RCC 7860 (cell line): ENCODE results near the gene CLDN24.
A peak's percentile ranks its signal among the peaks of the same experiment; 100 is the strongest.

Experiments used
- DNase-seq: peaks from one replicate; pipeline ENCODE4 v3.0.0-alpha.2; 2015; ENCODE audit warnings: low spot score
- FAIRE-seq: peaks from 2 replicates; lab custom pipeline; 2012; peaks lifted over from hg19 to GRCh38; lab: Jason Lieb, UNC

CLDN24 gene

DNA sequence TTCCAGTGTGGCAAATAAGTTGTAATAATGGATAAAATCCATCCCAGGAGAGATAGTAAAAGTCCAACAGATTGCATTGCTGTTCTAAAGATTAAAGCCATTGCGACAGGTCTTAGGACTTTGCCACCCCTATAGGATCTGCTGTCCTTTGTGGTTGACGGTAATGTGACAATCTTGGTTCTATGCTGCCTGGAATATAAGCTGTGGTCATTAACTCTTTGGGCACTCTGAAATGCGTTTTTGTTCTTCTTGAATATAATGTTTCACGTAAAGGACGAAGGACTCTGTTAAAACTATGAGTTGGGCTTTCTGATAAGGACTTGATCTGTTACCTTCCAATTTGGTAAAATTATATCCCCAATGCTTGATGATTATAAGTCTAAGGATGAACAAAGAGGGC lies at the start of gene CLDN24:
Gene CLDN24, minus strand, starts transcription at position 101 of the 400 bp plus-strand sequence. Its CDS starts 0 bp downstream, at position 101.
- FAIRE-seq (no peak), DNase-seq (no peak)

DNA sequence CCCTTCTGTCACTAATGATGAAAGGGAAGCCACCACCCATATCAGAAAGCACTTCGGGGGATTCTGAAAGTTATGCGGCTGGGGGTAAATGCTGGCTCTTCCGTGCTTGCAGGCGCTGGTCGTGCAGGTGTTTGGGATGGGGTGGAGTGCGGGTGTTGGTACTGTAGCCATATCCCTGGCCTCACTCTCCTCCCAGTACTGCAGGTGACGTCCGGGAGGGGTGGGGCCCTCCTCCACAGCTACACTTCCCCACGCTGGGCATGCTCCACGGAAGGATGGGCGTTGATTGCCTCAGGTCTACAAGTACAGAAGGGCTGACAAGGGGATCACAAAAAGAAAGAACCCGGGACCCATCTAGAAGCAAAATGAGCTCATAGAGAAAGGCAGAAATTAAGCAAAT lies 48.6 kb upstream of the CLDN24 start:
- DNase-seq (no peak), FAIRE-seq (no peak)

DNA sequence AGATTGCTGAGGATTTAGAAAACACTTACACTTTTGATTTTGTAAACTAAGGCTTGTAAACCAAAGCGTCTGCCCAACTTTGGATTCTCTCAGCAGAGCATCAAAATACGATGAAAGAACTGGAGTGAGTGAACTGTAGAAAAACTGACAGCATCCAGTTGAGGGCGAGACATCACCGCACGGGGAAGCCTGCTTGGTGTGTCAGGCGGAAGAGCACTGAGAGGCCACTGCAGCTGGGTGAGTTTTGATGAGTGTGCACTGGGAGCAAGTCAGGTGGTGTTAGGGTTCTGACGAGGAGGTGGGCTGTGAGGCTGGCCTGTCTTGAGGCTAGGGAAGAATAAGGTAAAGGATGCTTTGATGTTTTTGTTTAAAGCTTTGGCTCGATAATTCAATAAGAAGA lies 46.8 kb upstream of the CLDN24 start:
- FAIRE-seq = no peak

DNA sequence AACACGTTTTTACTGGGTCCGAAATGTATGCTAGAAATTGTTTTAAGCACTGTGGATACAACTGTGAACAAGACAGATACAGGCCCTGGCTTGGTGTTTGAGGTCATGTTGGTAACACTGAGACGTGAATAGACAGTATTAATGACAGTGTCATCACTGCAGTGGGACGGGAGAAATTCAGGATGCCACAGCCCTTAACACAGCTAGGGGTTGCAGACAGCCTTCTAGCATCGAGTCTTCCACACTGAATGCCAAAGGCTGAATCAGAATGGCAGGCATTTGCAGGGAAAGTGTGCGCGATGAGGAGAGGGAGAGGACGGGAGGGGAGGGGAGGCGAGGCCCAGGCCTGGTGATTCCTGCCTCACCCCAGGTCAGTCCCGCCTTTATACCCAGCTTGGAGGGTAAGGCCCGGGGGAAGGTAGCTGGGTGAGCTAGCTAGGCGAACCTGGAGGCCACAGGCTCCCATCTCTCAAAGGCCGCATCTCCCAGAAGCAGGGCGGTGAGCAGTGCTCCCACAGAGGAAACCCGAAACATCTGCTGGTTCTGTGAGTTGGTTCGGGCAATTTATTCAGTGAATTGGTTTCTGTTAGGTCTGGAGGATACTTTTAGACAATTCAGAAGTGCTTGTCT lies 44.1 kb upstream of the CLDN24 start:
- no peak for FAIRE-seq
- no peak for DNase-seq

More for the DNA sequence above, 46.8 kb upstream of the CLDN24 start:
- DNase-seq = no peak

DNA sequence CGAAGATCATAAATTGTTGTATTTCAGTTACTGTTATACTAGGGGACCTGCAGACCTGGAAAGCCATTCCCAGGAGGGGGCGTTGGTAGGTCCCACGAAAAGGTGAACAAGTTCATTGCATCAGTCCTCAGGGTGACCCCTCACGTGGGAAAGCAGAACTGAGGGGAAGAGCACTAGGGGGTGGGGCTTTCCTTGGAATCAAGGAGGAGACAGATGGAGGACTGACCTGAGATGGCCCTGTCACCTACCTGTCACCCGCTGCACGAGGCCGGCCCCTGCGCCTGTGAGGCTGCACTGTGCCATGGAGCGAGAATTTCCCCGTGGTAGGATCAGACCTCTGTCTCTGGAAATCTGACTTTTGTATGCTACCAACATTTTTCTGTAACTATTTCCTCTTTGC lies 41.8 kb upstream of the CLDN24 start:
- FAIRE-seq (no peak), DNase-seq (no peak)

DNA sequence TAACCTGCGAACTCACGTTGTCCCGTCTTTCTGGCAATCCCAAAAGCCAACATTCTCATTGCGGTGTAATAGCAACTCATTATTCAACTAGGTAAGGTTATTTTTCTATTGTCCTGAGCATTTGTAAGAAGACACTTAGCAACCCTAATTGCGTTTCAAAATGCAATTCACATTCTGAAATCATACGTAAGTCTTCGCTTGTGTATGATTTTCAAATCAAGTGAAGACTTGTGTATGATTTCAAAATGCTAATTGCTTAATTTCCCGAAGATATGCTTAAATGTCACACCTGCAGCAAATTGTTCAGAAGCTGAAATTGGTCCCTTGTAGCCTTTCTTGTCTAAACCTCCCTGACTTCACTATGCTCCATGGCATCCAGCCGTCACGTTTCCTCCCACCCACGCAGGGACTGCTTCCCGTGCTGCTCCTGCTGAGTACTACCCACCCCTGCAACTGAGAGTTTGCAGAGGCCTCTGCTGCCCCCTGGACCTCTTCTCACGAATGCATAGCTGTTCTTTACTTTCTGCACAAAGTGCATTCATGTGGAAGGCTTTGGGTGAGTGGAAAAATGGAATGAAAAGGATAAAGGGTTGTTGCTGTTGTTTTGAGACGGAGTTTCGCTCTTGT lies 40.8 kb upstream of the CLDN24 start:
- FAIRE-seq = no peak
- DNase-seq = no peak

DNA sequence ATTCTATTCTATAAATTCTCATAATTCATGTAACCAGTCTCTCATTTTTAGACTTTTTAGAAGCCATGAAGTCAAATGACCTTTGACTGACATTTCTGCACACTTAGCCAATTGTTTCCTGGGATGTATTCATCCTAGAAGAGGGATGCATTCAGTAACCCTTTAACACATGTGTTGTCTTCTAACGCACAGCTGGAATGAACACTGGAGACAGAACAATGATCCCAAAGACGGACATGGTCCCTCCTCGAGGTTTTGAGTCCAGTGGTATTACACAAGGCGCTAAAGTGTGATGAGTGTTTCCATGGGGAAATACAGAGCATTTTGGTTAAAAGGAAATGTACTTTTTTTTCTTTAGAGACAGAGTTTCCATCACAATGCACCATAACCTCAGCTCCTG lies 39.8 kb upstream of the CLDN24 start:
- DNase-seq = no peak
- no peak for FAIRE-seq

DNA sequence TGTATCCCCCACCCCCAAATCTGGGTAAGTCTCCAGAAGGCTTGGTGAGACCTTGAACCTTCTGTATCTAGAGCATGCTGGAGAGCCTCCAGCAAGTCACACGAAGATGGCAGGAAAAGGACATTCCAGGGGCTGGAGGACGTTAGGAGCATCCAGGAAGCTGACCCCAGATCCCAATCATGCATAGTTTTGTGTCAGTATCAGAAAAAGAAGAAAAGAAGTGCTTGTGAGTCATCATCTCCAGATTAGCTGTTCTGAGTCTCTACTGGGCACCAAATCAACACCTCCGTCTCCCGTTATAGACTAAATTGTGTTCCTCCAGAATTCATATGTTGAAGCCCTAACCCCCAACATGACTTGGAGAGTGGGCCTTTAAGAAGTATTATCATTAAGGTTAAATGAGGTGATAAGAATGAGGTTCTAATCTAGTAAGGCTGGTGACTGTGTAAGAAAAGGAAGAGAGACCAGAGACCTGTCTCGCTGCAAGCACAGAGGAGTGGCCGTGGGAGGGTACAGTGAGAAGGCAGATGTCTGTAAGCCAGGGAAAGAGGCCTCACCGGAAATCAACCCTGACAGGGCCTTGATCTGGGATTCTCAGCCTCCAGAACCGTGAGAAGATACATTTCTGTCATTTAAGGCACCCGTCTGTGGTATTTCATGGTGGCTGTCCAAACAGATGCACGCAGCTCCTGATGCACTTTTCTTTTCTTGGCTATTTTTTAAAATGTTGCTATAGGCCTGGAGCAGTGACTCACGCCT lies 38.1 kb upstream of the CLDN24 start:
- FAIRE-seq = no peak
- DNase-seq = peak; percentile 3

DNA sequence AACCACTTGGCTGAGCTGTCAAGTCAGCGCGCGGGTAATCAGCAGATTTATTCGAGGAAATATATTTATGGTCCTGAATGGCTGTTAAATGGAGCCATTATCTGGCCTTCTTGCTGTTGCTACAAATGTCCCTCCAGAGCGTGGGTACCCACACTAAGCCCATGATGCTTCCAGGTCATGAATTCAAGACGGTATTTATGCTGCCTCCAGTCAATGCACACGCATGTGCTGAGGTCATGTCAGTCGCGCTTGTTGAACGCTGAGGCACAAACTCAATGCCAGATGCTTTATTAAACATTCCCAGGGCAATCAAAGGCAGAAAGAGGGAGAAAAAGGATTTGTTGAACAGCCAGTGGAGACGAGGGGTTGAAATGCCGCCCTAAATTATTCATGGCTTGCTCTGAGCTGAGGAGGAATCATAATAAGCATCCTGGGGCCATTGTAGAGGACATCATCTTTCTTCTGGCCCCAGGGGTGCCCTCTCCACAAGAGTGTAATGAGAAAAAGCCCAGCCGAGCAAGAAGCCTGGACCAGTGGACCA lies 36.1 kb upstream of the CLDN24 start:
- DNase-seq = no peak
- FAIRE-seq = no peak

DNA sequence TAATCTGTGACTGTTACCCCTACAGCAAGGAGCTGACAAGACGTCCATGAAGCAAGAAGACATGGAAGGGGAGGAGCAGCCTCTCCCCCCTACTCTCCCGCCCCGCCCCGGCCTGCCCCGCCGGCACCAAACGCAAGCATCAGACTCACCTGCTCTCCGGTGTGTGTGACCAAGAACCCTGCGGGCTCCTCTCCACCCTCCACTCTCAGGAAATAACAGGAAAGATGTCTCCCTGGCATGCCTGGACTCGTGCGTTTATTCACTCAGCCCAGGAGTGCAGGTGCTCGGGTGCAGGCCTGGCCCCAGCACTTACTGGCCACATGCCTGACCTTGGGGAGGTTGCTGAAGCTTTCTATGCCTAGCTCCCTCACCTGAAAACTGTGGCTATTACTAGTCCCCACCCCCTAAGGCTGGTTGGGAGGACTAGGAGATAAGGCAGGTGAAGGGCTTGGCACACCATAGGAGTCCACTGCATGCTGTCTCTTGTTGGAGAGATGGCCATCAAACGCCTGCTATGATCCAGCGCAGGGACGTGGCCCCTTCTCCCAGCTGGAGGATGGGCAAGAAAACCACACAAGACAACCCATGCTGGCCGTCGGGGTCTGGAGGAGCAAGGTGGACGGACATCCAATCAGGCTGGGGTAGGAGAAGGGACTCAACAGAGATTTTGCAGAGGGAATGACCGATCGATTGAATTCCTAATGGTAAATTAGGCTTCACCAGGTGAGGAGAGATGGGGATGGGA lies 34.9 kb upstream of the CLDN24 start:
- DNase-seq = no peak
- FAIRE-seq = no peak

DNA sequence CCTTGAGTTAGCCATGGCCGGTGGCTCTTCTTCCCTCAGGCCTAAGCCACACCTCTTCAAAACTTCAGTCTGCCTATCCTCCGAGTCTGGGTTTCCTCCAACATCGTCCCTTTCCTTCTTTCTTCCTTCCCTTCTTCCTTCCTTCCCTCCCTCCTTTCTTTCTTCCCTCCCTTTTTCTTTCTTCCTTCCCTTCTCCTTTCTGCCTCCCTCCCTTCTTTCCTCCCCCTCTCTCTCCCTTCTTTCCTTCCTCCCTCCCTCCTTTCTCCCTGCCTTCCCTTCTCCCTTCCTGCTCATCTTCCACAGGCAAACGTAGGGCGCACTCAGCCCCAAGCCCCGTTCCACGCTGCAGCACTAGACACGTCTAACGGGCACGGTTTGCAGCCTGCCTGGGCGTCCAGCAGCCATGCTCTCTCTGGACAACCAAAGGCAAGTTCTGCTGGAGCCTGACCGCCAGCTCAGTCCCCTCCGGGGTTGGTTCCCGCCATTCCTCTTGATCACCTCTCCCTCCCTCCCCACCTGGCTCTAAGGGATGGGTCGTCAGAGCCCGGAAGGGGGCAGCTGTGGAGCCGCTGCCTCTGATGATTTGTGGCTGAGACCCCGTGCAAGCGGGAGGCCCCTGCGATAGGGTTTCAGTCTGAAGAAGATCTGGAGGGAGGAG lies 34.1 kb upstream of the CLDN24 start:
- no peak for FAIRE-seq
- DNase-seq = no peak

DNA sequence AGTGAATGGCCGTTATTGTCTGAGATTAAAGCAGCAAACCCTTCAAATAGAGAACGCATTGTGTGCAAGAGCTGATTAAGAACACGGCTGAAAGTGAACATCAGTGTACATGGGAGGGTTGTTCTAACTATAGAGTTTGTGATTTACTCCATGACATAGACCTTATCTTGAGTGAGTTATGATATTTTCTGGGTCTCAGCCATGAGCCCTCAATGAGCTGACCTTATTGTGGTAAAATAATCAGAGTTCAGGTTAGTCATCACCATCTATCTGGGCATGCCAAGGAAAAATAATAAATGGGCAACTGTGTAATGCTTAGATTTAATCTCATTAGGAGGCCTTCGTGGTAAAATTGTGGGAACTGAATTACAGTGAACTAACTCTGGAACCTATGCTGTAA lies 33.2 kb upstream of the CLDN24 start:
- DNase-seq = peak; percentile 57
- FAIRE-seq = peak; percentile 83

DNA sequence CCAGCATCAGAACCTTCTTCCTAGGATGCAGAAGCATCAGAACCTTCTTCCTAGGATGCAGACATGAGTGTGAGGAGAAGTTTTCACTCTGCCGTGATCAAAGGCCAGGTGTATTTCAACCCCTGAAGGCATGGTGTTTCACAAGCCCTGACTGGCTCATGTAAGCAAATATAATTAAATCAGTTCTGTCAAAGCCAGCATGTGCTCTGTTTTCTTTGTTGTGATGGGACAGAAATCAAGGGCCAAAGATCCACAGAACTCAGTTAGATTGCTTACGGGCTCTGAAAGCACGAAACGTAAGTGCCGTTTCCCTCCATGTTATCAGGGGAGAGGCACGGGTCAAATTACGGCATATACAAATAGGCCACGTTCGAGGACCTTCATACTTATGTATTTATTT lies 32.0 kb upstream of the CLDN24 start:
- no peak for DNase-seq
- no peak for FAIRE-seq

DNA sequence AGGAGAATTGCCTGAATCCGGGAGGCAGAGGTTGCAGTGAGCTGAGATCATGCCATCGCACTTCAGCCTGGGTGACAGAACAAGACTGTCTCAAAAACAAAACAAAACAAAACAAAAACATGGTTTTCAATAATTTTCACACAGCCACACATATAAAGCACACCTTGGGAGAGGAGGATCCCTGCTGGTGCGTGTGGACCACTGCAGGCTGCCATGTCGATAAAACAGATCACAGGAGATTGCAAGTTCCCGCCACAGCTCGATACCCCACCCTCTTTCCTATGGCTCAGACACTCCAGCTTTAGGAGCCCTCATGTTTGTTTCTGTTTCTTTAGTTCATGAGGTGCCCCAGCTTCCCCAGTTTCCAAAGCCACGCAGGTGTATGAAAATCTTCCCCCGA lies 31.3 kb upstream of the CLDN24 start:
- FAIRE-seq (no peak), DNase-seq (no peak)

DNA sequence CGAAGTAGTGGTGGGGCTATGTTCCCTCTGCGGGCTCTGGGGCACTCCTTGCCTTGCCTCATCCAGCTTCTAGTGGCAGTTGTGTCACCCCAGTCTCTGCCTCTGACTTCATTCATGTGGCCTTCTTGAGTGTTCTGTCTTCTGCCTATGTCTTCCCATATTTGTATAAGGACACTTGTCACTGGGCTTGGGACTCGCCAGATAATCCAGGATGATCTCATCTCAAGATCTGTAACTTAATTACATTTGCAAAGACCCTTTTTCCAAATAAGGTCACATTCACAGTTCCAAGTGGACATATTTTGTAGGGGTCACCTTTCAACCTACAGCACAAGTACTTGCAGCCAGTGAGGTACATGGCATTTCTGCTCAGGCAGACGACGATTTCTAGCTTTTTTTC lies 30.3 kb upstream of the CLDN24 start:
- DNase-seq (no peak), FAIRE-seq (no peak)

DNA sequence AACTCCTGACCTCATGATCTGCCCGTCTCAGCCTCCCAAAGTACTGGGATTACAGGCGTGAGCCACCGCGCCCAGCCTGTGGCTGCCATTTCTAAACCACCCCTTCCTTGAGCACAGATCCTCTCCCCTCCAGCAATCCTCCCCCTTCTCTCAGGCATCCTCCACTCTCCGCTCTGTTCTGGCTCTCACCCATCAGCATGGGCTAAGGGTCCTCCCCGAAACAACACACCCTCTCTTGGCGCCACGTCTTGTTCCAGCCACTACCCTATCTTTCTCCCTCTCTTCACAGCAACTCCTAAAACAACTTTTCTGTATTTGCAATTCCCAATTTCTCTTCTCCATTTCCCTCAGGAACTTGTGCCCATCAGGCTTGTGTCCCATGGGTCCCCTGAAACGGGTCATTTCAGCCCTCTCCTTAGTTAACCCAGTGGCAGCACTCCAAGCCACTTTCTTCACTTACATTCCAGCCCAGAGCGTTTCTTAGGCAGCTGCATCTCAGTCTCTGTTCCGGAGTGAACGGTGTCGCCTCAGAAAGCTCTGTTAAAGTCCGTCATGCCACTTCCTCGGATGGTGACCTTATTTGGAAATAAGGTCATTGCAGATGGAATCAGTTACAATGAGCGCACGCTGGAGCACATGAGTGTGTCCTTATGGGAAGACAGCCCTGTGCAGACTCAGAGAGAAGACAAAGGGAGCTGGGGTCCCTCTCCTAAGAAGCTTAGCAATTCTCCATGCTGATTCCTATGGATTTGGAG lies 28.3 kb upstream of the CLDN24 start:
- DNase-seq (no peak), FAIRE-seq (no peak)

DNA sequence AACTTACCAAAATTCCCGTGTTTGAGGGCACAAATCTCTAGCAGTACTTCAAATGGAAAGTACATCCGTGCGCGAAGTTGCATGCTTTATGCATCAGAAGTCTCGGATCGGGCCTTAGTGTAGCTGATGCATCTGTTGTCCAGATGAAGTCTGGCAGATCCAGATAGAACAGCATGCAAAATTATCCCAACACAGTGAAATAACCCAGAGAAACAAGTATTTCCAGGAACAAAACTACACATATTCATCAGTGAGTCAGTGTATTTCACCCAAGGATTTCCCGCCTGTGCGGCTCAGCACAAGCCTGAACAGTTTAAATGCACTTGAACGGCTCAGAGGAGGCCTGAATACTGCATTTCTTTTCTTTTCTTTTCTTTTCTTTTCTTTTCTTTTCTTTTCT lies 27.4 kb upstream of the CLDN24 start:
- FAIRE-seq (peak; percentile 8), DNase-seq (peak; percentile 33)

DNA sequence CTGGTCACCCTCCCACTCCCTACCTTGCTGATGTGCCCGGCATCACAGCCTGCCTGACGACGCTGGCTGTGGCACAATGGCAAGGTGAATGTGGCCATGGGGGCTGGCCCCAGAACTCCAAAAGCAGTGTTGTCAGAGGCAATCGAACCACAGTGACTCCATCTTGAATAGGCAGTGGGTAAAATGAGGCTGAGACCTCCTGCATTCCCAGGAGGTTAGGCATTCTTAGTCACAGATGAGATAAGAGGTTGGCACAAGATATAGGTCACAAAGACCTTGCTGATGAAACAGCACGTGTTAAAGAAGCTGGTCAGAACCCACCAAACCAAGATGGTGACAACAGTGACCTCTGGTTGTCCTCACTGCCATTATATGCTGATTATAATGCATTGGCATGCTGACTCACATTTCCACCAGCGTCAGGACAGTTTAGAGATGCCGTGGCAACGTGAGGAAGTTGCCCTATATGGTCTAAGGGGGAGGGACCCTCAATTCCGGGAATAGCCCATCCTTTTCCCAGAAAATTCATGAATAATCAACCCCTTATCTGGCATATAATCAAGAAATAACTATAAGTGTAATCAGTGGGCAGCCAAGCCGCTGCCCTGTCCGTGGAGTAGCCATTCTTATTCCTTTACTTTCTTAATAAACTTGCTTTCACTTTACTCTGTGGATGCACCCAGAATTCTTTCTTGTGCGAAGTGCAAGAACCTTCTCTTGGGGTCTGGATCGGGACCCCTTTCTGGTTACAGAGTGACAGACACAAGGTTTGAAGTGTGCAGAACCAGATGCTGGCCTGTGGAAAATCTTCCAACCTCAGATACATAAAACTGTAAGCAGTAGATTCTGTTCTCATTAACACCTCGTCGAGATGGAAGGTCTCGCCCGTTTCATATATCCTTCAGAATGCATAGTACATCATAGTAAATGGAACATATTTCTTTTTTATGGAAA lies 26.8 kb upstream of the CLDN24 start:
- peak; percentile 93 for FAIRE-seq
- peak; percentile 95 for DNase-seq

DNA sequence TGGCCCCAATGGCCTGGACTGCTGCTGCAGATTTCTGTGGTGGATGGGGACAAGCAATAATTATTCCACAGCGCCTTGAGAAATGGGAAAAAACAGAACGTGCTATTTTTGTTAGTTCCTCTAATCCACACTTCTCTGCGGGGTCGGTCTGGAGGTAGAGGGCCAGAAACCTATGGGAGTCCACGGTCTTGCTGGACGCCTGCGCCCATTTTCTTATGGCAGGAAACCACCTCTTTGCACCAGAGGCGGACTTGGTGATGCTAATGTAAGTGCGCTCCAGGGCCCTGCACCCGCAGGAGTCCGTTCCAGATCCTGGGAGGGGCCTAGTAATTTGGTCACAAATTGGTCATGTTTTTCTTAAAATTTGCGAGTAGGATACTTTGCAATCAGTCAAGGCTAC lies 25.9 kb upstream of the CLDN24 start:
- DNase-seq (no peak), FAIRE-seq (no peak)
